ENCODE results near the gene ARHGEF28.

GRCh38 chr5:73935719-73936118, 309.7 kb downstream of the ARHGEF28 start:
- TF ChIP-seq CTCF (IDR thresholded peaks at IDR 0.05 in 4 of 5, conservative IDR thresholded peaks at IDR 0.05 in 1 of 5), result no peak
- no peak for TF ChIP-seq POLR2A (IDR thresholded peaks at IDR 0.05)
